AG10803 (cell line): ENCODE results near the gene ADARB1.
"Not testable (repeated sequence)": the region's sequence is repeated elsewhere in the genome, so short reads cannot be mapped to it uniquely, and the experiment has no call there.

Source experiments
- DNase-seq: peaks from one replicate; pipeline ENCODE4 v3.0.0; 2010; ENCODE audit warnings: low read depth
- H3K4me3 ChIP-seq: 2 replicates; pipeline ENCODE4 v1.5.1; 2011; ENCODE audit warnings: mild to moderate bottlenecking, low read length, control low read depth
- TF ChIP-seq, protein P1 (sequence below): conservative IDR thresholded peaks from 2 replicates; pipeline ENCODE4 v1.5.1; 2011; ENCODE audit warnings: mild to moderate bottlenecking, low read length, control low read depth, inconsistent platforms

ADARB1 gene

DNA sequence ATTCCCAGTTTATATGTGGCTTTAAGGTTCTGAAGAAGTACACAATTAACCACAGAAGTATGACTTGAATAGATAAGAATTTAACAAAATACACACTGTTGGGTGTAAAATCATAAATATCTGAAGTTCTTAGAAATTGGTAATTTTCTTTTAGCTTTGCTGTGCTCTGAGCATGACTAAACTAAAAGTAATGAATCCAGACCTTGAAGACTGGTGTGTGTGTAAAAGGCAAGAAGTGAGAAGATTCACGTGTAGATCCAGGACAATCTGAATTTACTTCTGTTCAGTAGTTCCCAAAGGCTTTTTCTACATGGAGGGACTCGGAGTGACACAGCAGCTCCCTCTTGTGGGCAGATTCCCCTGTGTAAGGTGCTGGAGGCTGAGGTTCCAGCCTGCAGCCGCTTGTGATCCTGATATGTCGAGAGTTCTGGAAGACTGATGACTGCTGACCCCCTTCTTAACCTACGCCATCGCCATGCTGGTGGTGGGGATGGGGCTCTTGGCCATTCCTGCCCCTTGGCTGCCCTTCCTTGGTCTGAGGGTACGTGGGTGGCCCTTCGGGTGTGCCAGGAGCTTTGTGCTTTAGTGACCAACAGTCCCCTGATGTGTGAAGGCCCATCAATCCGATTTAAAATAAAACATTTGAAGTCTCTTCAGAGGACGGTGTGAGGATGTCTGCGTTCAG, 62.7 kb downstream of the ADARB1 start:
- no peak overlapping the region for H3K4me3 ChIP-seq
- peak; percentile 88 for DNase-seq
- TF ChIP-seq, protein P1, sequence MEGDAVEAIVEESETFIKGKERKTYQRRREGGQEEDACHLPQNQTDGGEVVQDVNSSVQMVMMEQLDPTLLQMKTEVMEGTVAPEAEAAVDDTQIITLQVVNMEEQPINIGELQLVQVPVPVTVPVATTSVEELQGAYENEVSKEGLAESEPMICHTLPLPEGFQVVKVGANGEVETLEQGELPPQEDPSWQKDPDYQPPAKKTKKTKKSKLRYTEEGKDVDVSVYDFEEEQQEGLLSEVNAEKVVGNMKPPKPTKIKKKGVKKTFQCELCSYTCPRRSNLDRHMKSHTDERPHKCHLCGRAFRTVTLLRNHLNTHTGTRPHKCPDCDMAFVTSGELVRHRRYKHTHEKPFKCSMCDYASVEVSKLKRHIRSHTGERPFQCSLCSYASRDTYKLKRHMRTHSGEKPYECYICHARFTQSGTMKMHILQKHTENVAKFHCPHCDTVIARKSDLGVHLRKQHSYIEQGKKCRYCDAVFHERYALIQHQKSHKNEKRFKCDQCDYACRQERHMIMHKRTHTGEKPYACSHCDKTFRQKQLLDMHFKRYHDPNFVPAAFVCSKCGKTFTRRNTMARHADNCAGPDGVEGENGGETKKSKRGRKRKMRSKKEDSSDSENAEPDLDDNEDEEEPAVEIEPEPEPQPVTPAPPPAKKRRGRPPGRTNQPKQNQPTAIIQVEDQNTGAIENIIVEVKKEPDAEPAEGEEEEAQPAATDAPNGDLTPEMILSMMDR, result peak; percentile 87

DNA sequence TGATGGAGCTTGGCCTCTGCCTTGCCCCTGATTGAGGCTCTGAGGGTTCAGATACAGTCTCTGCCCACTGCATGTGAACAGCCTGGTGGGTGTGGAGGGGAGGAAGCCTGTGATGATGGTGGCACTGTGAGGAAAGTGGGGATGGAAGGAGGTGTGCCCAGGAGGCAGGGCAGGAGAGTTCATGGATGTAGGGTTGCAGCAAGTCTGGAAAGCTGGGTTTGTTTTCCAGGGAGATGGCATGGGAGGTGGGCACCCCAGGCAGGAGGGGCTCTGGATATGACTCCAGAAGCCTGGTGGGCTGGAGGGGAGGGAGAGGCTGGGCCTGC, 63.2 kb downstream of the ADARB1 start:
- no peak for DNase-seq
- TF ChIP-seq, protein P1, result no peak
- H3K4me3 ChIP-seq, result no peak overlapping the region

DNA sequence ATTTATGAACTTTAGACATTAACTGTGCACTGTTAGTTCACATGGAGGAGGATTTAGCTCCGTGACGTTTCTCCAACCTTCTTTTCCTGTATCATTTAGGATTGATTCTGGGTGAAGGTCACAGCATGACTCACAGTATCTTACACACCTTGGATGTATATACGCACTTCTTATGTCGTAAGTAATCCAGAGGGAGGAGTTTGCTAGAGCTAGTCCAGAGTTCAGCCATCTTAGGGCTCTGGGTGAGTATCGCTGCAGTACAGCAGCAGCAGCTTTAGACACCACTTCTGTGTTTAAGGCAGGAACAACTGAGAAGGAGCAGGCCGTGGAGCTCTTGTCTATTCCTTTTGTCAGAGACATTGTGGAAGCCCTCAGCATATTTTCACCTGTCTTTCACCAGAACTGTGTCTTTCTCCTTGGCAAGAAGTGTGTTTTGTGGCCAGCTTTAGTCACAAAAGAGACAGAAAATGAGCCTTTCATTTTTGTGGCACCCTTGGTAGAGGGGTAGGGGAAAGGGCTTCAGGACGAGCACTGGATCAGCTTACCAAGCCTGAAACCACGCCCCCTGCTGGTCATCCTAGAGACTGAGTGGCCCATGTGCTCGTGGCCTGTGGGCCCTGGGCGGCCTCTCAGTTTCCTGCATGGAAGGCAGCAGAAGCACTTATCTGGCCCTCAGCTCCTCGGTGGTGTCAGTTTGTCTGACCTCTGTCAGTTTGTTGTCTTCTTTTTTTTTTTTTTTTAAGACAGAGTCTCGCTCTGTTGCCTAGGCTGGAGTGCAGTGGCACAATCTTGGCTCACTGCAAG, 64.0 kb downstream of the ADARB1 start:
- TF ChIP-seq, protein P1, result peak; percentile 76
- no peak overlapping the region for H3K4me3 ChIP-seq
- peak; percentile 61 for DNase-seq

DNA sequence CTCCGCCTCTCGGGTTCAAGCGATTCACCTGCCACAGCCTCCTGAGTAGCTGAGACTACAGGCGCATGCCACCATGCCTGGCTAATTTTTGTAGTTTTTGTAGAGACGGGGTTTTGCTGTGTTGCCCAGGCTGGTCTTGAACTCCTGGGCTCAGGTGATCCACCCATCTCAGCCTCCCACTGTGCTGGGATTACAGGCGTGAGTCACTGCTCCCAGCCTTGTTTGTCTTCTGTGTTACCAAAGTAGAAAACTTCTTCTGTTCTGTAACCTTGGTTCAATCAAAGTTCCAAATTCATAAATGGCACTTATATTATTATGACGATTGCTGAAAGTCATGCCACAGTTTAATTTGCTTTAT, 64.6 kb downstream of the ADARB1 start:
- not testable (repeated sequence) for H3K4me3 ChIP-seq, DNase-seq

DNA sequence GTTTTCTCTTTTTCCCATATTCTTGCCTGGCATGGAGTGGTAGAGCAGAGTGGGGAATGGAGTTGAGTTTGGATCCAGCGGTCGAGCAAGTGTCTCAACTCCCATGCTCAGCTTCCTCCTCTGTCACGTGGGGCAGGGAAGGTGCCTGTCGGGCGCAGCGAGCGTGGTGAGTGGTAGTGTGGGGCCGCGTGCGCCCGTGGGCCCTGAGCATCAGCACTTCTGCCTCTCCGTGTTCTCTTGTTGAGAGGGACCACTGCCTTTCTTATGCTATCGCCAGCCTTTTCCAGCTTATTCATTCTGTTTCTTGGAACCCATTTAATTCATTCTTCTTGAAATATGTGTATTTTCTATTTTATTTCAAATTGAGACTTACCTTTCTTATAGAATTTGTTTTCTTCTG, 65.1 kb downstream of the ADARB1 start:
- no peak for DNase-seq
- no peak overlapping the region for H3K4me3 ChIP-seq
- TF ChIP-seq, protein P1, result no peak

DNA sequence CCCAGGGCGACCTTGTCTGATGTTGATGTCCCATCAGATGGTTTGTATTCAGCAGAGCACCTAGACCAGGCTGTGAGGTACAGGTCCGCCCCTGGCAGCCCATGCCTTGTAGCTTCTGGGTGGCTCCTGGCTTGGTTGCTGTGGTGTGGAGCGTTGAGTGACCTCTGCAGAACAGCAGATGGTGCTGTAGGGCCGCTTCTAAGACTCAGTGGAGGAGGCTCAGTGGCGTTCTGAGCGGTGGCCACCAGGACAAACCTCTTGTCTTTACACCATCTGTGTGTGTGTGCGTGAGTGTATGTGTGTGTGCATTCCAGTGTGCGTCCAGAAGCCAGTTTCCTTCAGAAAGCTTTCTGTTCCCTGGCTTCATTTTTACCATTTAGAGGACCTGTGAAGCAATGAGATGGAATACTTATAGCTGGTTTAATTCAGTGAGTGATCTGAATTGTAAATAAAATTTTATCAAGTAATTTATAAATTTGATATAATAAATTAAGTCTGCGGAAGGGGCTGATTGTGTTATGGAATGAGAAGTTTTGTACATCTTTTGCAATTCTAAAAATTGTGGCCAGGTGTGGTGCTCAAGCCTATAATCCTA, 66.1 kb downstream of the ADARB1 start:
- TF ChIP-seq, protein P1, result peak; percentile 98
- DNase-seq, result peak; percentile 96
- H3K4me3 ChIP-seq, result no peak overlapping the region

DNA sequence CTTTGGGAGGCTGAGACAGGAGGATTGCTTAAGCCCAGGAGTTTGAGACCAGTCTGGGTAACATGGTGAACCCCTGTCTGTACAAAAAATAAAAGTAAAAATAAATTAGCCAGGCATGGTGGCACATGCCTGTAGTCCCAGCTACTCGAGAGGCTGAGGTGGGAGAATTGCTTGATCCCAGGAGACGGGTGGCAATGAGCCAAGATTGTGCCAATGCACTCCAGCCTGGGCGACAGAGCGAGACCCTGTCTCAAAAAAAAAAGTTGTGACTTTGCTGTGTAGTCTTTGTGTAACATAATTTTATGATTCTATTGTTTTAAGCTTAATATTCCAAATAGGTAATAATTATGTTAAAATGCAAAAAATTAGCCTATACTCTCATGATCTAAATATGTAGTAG, 66.6 kb downstream of the ADARB1 start:
- not testable (repeated sequence) for H3K4me3 ChIP-seq, DNase-seq

DNA sequence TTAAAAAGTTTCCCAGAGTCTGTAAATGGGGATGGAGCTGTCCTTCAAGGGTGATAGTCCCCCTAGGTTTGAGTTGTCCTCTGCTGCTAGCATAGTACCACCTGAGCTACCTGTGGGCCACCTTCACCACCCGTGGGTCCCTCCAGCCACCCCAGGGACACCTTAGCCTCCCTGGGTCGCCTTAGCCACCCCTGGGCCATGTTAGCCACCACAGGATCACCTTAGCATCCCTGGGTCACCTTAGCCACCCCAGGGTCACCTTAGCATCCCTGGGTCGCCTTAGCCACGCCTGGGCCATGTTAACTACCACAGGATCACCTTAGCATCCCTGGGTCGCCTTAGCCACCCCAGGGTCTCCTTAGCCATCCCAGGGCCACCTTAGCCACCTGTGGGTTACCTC, 67.1 kb downstream of the ADARB1 start:
- no peak for DNase-seq
- TF ChIP-seq, protein P1, result no peak
- no peak overlapping the region for H3K4me3 ChIP-seq
